Mucosa of stomach (tissue), 1 donor: Measurements from ENCODE around the gene RAI1.

Experiments
- H3K27me3 ChIP-seq: one replicate; pipeline ENCODE4 v1.7.0; 2013; ENCODE audit warnings: mild to moderate bottlenecking, low read length; ENCODE audit not compliant: control insufficient read depth, insufficient read depth
- H3K36me3 ChIP-seq: one replicate; pipeline ENCODE4 v1.7.0; 2013; ENCODE audit warnings: low read length; ENCODE audit not compliant: control insufficient read depth, insufficient read depth
- H3K4me1 ChIP-seq: one replicate; pipeline ENCODE4 v1.7.0; 2013; ENCODE audit warnings: mild to moderate bottlenecking, low read length; ENCODE audit not compliant: control insufficient read depth, insufficient read depth
- H3K4me3 ChIP-seq: one replicate; pipeline ENCODE4 v1.7.0; 2013; ENCODE audit warnings: low read length
- H3K9ac ChIP-seq: one replicate; pipeline ENCODE4 v1.7.0; 2013; ENCODE audit warnings: mild to moderate bottlenecking, low read length, moderate library complexity
- H3K9me3 ChIP-seq: one replicate; pipeline ENCODE4 v1.7.0; 2013; ENCODE audit warnings: mild to moderate bottlenecking, low read length, moderate library complexity; ENCODE audit not compliant: control insufficient read depth
- donor health status: Pancreatic carcinoma.

RAI1 gene

GRCh38 chr17:17749921-17750320 is 68.7 kb downstream of the RAI1 start:
- no peaks in the 10 kb centered on the region for H3K27me3 ChIP-seq
- H3K4me3 ChIP-seq, result no peak overlapping the region
- H3K36me3 ChIP-seq, result no peaks in the 10 kb centered on the region
- H3K9me3 ChIP-seq, result no peaks in the 10 kb centered on the region
- H3K4me1 ChIP-seq, result peaks cover 32% of the 10 kb centered on the region
- no peak overlapping the region for H3K9ac ChIP-seq

GRCh38 chr17:17750881-17751280 is 69.6 kb downstream of the RAI1 start:
- Histone ChIP-seq H3K4me3 (no peak overlapping the region), H3K4me1 (peaks cover 32% of the 10 kb centered on the region), H3K9ac (no peak overlapping the region), H3K27me3 (no peaks in the 10 kb centered on the region), H3K36me3 (no peaks in the 10 kb centered on the region), H3K9me3 (no peaks in the 10 kb centered on the region)

- H3K36me3 ChIP-seq, result no peaks in the 10 kb centered on the region
- H3K27me3 ChIP-seq, result no peaks in the 10 kb centered on the region
- H3K4me1 ChIP-seq, result peaks cover 32% of the 10 kb centered on the region
- H3K4me3 ChIP-seq, result no peak overlapping the region
- peak overlapping the region; percentile 63 for H3K9ac ChIP-seq
- H3K9me3 ChIP-seq, result no peaks in the 10 kb centered on the region
Measured at GRCh38 chr17:17751489-17752088, 70.3 kb downstream of the RAI1 start.

GRCh38 chr17:17752089-17752820 is 71.0 kb downstream of the RAI1 start:
- H3K4me1 ChIP-seq, result peaks cover 32% of the 10 kb centered on the region

GRCh38 chr17:17752821-17753321 is 71.6 kb downstream of the RAI1 start:
- Histone ChIP-seq H3K9me3 (no peaks in the 10 kb centered on the region), H3K9ac (peak overlapping the region; percentile 81), H3K4me3 (peak overlapping the region; percentile 58), H3K27me3 (no peaks in the 10 kb centered on the region), H3K4me1 (peaks cover 32% of the 10 kb centered on the region), H3K36me3 (no peaks in the 10 kb centered on the region)

More at GRCh38 chr17:17752089-17752820, 71.0 kb downstream of the RAI1 start:
- peak overlapping the region; percentile 58 for H3K4me3 ChIP-seq
- H3K27me3 ChIP-seq, result no peaks in the 10 kb centered on the region
- H3K36me3 ChIP-seq, result no peaks in the 10 kb centered on the region
- H3K9ac ChIP-seq, result peak overlapping the region; percentile 81
- H3K9me3 ChIP-seq, result no peaks in the 10 kb centered on the region

- no peaks in the 10 kb centered on the region for H3K27me3 ChIP-seq
- no peaks in the 10 kb centered on the region for H3K36me3 ChIP-seq
- H3K4me3 ChIP-seq, result no peak overlapping the region
- H3K9ac ChIP-seq, result peak overlapping the region; percentile 6
- peaks cover 27% of the 10 kb centered on the region for H3K4me1 ChIP-seq
- no peaks in the 10 kb centered on the region for H3K9me3 ChIP-seq
Measured at GRCh38 chr17:17754719-17755686, 73.7 kb downstream of the RAI1 start.

GRCh38 chr17:17755715-17756114 is 74.5 kb downstream of the RAI1 start:
- H3K4me1 ChIP-seq, result peaks cover 25% of the 10 kb centered on the region
- H3K27me3 ChIP-seq, result no peaks in the 10 kb centered on the region
- H3K4me3 ChIP-seq, result no peak overlapping the region
- H3K9ac ChIP-seq, result no peak overlapping the region
- no peaks in the 10 kb centered on the region for H3K36me3 ChIP-seq
- H3K9me3 ChIP-seq, result no peaks in the 10 kb centered on the region

- Histone ChIP-seq H3K4me3 (no peak overlapping the region), H3K9ac (no peak overlapping the region), H3K27me3 (no peaks in the 10 kb centered on the region), H3K9me3 (no peaks in the 10 kb centered on the region), H3K36me3 (no peaks in the 10 kb centered on the region), H3K4me1 (peaks cover 11% of the 10 kb centered on the region)
Measured at GRCh38 chr17:17757391-17757791, 76.1 kb downstream of the RAI1 start.

GRCh38 chr17:17757956-17758845 is 76.9 kb downstream of the RAI1 start:
- Histone ChIP-seq H3K9ac (no peak overlapping the region), H3K36me3 (no peaks in the 10 kb centered on the region)

GRCh38 chr17:17758941-17759563 is 77.8 kb downstream of the RAI1 start:
- no peaks in the 10 kb centered on the region for H3K4me1 ChIP-seq
- no peaks in the 10 kb centered on the region for H3K9me3 ChIP-seq
- no peak overlapping the region for H3K4me3 ChIP-seq
- H3K27me3 ChIP-seq, result no peaks in the 10 kb centered on the region
- H3K9ac ChIP-seq, result no peak overlapping the region
- no peaks in the 10 kb centered on the region for H3K36me3 ChIP-seq

More at GRCh38 chr17:17757956-17758845, 76.9 kb downstream of the RAI1 start:
- no peaks in the 10 kb centered on the region for H3K27me3 ChIP-seq
- no peak overlapping the region for H3K4me3 ChIP-seq
- H3K9me3 ChIP-seq, result no peaks in the 10 kb centered on the region
- H3K4me1 ChIP-seq, result peaks cover 3% of the 10 kb centered on the region

GRCh38 chr17:17760350-17760749 is 79.1 kb downstream of the RAI1 start:
- Histone ChIP-seq H3K36me3 (no peaks in the 10 kb centered on the region), H3K4me1 (no peaks in the 10 kb centered on the region), H3K9ac (no peak overlapping the region), H3K9me3 (no peaks in the 10 kb centered on the region), H3K4me3 (no peak overlapping the region), H3K27me3 (no peaks in the 10 kb centered on the region)
